ENCODE data around the gene DPT. TPM values are rescaled to one million over a fixed set of nuclear protein-coding genes. Genes with fewer than 3 reads are reported as not detected.

The DPT gene
- total RNA-seq, 3 donors from 2014 or later, result not detected

DNA sequence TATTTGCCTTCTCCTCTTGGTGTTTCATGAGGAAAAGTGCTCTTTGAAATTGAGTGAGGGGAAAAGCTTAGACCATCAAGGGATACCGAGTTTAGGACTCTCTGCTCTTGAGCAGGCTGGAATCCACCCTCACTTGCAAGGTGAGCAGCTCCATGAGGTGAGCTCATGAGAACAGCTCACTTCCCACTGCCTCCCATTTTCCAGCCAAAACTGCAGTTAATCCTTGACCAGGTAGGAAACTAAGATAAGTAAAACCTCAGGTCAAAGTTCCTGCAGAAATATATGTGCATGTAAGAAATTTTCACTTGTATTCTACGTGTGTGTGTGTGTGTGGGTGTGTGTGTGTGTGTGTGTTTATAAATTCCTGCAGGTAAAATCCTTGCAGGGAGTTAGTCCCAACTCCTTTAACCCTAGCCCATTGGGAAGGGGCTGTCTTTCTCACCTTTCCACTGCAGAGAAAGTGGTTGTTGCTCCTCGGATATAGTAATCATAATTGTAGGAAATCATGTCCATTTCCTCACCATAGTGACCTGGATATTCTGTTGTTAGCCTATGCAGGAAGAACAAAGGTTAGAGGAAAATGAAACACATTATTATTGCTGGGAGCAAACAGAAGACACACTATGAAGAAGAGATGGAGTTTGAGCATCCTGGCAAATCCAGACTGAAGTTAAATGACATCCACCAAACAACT is 28.3 kb downstream of the DPT start:
- no peak for DNase-seq
- H3K27me3 Mint-ChIP-seq (ENCODE audit: low read depth), result peaks cover 4% of the 10 kb centered on the region
- no peak overlapping the region for H3K4me3 Mint-ChIP-seq
- H3K9me3 Mint-ChIP-seq, result no peaks in the 10 kb centered on the region
- H3K36me3 Mint-ChIP-seq (ENCODE audit: insufficient read depth), result no peaks in the 10 kb centered on the region
- no peak for ATAC-seq
- no peaks in the 10 kb centered on the region for H3K4me1 Mint-ChIP-seq (ENCODE audit: low read depth)

DNA sequence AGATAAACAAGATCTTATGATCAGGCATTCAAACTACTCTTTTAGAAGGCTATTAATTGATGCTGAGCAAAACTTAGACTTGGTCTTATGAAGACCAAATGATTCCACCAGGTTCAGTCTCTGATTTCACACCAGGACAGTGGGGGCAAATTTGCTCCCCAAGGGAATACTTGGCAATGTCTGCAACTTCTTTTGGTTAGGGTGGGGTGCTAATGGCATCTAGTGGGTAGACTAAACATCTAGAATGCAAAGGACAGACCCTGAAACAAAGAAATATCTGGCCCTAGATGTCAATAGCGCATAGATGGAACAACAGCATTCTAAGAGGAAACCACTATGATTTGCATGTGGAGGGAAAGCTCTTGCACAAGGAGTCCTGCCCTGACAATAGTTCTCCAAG is 30.6 kb downstream of the DPT start:
- DNase-seq, result no peak
- Mint-ChIP-seq H3K9me3 (no peaks in the 10 kb centered on the region), H3K36me3 (ENCODE audit: insufficient read depth) (no peaks in the 10 kb centered on the region), H3K4me3 (no peak overlapping the region), H3K27me3 (ENCODE audit: low read depth) (peaks cover 2% of the 10 kb centered on the region), H3K4me1 (ENCODE audit: low read depth) (no peaks in the 10 kb centered on the region)
- ATAC-seq, result no peak

DNA sequence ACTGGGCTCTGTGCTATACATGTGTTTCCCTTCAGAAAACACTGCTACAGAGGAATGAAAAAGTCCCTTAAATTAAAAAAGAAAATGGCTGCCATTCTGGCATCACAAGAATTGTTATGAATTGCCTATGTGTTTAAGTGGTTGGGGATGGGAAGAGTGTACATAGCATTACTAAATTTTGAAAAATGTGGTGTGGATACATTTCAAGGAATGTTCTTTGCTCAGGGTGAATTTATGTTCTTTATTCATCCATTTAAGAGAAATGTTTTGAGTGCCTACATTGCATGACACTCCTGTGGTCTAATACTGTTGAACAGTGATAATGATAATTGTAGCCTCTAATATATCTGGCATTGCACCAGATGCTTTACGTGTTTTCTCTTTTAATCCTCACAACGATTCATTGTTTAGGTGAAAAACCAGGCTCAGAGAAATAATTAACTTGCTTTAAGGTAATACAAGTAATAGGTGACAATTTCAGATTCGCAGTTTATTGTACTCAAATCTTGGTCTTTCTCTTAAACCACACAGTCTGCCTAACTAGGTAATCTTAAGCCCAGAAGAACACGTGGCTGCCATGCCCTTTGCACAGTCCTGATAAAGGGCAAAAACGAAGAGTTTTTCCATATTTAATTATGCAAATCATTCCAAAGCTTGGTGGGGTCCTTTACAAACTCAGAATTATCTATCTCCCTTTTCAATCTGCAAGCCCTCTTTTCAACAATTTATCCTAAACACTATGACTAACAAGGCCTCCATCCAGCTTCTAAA is 31.5 kb downstream of the DPT start:
- Mint-ChIP-seq H3K4me3 (no peak overlapping the region), H3K9me3 (no peaks in the 10 kb centered on the region), H3K27me3 (ENCODE audit: low read depth) (no peaks in the 10 kb centered on the region), H3K4me1 (ENCODE audit: low read depth) (no peaks in the 10 kb centered on the region), H3K36me3 (ENCODE audit: insufficient read depth) (no peaks in the 10 kb centered on the region)
- no peak for DNase-seq
- no peak for ATAC-seq

DNA sequence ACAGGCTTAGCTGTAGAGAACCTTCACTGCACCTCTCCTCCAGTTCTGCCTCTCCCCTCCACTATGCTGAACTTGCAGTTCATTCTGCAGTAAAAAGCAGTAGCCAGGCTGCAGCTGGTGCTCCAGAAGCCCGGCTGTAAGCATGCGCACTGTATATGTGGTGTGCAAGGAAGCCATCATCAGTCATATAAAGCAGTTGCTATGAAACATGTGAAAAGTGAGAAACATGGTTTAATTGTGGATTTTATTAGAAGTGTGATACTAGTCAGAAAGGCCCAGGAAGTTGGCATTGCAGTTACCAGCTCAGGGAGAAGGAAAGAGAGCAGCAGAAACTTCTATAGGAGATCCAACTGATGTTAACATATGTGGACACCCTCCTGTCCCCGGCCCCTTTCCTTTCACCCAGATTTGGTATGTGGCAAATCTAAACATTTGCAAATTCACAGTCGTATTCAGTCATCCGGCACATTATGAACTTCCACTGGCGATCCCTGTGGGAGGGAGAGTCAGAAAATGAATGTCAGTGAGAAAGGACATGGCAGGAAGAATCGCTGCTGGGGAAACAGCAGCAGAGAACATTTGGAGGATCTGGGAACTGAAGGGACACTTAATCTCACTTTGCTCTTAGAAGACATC is 32.8 kb downstream of the DPT start:
- H3K9me3 Mint-ChIP-seq, result no peaks in the 10 kb centered on the region
- no peaks in the 10 kb centered on the region for H3K4me1 Mint-ChIP-seq (ENCODE audit: low read depth)
- no peaks in the 10 kb centered on the region for H3K36me3 Mint-ChIP-seq (ENCODE audit: insufficient read depth)
- DNase-seq (no peak), ATAC-seq (no peak)
- no peak overlapping the region for H3K4me3 Mint-ChIP-seq
- no peaks in the 10 kb centered on the region for H3K27me3 Mint-ChIP-seq (ENCODE audit: low read depth)

DNA sequence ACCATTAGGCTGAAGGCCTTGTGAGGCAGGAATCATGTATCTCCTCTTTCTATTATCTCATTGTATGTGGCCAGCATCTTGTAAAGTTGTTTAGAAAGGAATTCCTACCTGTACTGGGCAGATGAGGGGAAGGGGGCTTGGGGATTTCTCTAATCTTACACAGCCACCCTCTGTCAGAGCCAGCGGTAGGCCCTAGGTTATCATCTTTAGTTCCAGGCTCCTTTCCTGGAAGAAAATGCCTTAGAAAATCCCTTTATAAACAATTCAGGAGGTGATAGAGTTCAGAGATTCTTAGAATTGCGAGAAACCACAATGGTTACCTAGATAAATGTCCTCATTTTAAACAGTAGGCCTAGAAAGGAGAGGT is 35.2 kb downstream of the DPT start:
- DNase-seq, result no peak
- H3K36me3 Mint-ChIP-seq (ENCODE audit: insufficient read depth), result no peaks in the 10 kb centered on the region

DNA sequence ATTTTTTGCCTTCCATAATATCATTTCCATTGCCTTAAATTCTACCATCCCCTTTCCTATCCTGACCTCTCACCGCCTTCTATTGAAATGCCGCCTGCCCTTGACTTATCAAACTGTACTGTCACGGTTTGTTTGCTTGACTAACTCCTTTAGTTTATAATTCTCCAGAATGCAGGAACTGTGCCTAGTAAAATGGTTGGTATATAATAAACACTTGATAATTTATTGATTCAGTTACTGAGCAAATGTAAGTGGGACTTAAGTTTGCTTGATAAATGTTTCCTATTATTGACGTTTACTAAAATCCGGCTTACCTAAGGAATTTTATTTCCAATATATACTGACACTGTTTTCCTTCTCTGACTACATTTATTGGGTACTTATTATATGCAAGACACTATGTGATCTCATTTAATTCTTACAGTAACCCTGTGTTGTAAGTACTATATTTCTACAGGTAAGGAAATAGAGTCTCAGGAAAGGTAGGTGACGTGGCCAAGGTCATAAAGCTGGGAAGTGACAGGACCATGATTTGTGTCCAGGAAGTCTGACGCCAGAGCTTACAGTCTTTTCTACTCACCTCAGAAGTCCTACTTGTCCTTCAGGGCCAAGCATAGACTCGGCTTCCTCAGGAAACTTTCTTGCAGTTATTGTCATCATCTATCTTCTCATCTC is 35.7 kb downstream of the DPT start:
- DNase-seq, result no peak
- Mint-ChIP-seq H3K36me3 (ENCODE audit: insufficient read depth) (no peaks in the 10 kb centered on the region), H3K4me1 (ENCODE audit: low read depth) (no peaks in the 10 kb centered on the region), H3K4me3 (no peak overlapping the region), H3K9me3 (no peaks in the 10 kb centered on the region), H3K27me3 (ENCODE audit: low read depth) (peaks cover 2% of the 10 kb centered on the region)
- ATAC-seq, result no peak

More for the DNA sequence above, 35.2 kb downstream of the DPT start:
- Mint-ChIP-seq H3K4me3 (no peak overlapping the region), H3K9me3 (no peaks in the 10 kb centered on the region), H3K27me3 (ENCODE audit: low read depth) (peaks cover 2% of the 10 kb centered on the region), H3K4me1 (ENCODE audit: low read depth) (no peaks in the 10 kb centered on the region)
- no peak for ATAC-seq

DNA sequence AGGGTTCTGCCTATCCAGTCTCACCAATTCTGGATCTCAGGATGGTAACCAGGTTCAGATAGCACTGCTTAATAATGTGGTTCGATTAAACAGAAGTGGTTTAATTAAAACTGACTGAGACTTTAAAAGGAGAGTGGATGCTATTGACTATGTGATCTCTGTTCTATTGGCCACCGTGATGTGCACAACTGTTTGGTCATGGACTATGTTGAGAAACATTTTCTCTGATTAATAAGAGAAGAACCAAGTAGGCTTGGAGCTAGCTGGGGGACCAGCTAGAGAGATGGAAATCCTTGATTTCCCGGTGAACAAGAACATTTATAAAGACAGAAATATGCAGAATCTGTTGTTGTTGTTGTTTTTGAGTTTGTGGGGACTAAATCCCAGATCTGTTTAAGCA is 36.5 kb downstream of the DPT start:
- Mint-ChIP-seq H3K36me3 (ENCODE audit: insufficient read depth) (no peaks in the 10 kb centered on the region), H3K4me3 (no peak overlapping the region), H3K9me3 (no peaks in the 10 kb centered on the region), H3K27me3 (ENCODE audit: low read depth) (peaks cover 2% of the 10 kb centered on the region), H3K4me1 (ENCODE audit: low read depth) (no peaks in the 10 kb centered on the region)
- no peak for ATAC-seq
- no peak for DNase-seq

DNA sequence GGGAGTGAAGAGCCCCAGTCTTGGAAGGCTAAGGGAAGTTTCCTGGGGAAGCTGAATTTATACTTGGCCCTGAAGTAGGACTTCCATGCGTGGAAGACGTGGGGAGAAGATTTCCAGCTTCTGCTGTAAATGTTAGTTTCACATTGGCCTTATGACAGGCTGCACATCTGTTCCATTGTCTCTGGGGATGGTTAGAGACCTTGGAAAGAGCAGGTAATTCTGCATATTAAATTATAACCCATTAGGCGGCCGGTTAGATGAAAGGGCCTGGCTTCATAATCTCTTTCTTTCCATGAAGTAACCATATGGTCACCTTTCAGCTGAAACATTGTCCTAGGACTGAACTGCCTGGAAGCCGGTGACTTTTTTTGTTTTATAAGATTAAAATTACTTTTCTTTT is 37.5 kb downstream of the DPT start:
- H3K27me3 Mint-ChIP-seq (ENCODE audit: low read depth), result peaks cover 2% of the 10 kb centered on the region
- no peaks in the 10 kb centered on the region for H3K36me3 Mint-ChIP-seq (ENCODE audit: insufficient read depth)
- no peak overlapping the region for H3K4me3 Mint-ChIP-seq
- ATAC-seq (no peak), DNase-seq (no peak)
- no peaks in the 10 kb centered on the region for H3K4me1 Mint-ChIP-seq (ENCODE audit: low read depth)
- H3K9me3 Mint-ChIP-seq, result no peaks in the 10 kb centered on the region

DNA sequence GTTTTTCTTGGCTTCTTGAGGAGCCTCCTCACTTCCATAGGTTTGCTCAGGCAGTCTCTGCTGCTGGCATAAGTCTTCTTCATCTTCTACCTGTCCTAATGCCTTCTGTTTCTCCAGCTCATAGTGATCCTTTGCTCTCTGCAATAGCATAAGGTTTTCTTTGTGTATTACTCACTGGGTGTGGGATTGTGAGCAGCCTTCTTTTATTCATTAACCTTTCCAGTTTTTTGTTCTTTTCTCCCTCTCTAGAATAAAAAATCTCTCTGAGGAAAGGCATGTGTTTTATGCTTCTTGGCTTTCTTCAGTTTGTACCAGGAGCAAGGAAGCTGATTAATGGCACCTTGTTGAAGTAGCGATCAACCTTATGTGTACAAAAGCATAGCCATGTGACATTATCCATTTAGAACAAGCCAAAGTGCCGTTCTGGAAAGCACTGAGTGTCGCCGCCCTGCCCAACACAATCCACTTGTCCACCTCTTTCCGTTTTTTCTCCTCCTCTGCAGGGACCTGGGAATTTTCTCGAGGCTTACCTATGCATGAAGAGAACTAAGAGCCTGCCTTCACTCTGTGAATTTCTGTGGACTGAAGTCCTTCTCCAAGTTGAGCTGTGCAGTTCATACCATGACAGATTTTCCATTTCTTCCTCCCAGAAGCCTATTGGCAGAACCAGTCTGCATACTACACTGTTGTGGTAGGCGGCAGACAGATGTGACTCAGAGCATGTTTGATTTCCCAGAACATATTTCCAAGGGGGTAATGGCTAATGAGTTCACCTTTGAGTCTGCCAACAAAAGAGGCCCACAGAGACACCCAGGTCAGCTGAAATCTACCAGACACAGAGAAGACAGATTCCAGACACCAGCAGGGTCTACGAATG is 39.0 kb downstream of the DPT start:
- no peaks in the 10 kb centered on the region for H3K36me3 Mint-ChIP-seq (ENCODE audit: insufficient read depth)
- H3K4me3 Mint-ChIP-seq, result no peak overlapping the region
- DNase-seq (no peak), ATAC-seq (no peak)
- H3K9me3 Mint-ChIP-seq, result no peaks in the 10 kb centered on the region
- H3K4me1 Mint-ChIP-seq (ENCODE audit: low read depth), result no peaks in the 10 kb centered on the region
- peaks cover 2% of the 10 kb centered on the region for H3K27me3 Mint-ChIP-seq (ENCODE audit: low read depth)

DNA sequence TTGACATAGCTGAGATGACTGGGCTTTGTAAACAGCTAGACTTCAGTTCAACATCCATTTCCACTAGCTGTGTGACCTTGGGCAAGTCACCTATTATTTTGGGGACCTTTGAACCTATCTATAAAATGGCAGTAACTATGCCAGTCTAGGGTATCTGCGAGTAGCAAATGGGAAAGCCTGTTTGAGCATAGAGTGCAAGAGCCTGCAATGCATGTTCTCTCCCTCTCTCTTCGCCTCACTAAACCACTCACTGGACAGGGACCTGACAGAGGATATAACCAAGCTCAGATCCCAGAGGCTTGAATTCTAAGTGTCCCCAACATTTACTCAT is 39.7 kb downstream of the DPT start:
- no peaks in the 10 kb centered on the region for H3K4me1 Mint-ChIP-seq (ENCODE audit: low read depth)
- H3K36me3 Mint-ChIP-seq (ENCODE audit: insufficient read depth), result no peaks in the 10 kb centered on the region
- no peak overlapping the region for H3K4me3 Mint-ChIP-seq
- H3K9me3 Mint-ChIP-seq, result no peaks in the 10 kb centered on the region
- peaks cover 3% of the 10 kb centered on the region for H3K27me3 Mint-ChIP-seq (ENCODE audit: low read depth)
- ATAC-seq, result no peak
- no peak for DNase-seq

DNA sequence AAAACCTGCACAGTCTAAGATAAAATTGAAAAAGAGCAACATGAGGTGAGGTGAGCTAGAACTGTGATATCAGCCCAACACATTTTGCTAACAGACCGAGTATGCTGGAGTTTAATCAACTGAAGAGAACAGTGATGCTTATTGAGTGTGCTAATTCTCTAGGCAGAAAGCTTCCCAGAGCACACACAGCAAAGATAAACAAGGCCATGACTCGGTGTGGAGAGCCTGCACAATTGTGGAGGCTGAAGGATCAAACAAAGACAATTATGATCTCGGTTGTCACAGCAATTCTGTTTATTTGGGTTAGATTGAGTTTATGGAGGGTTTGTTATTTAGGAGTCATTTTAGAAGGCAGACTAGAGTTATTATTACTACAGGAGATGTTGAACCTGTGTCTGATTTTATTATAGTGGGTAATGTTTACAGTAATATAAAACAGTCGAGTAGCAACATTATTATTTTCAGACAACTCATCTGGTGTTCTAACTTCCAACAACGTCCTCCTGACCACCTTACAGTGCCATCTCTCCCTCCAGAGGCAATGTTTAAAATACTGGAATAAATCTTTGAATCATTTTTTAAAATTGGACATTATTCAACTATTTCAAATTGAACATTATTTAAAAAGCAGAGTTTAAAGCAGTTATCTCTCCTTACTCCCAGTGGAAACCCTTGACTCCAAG is 40.2 kb downstream of the DPT start:
- DNase-seq (no peak), ATAC-seq (no peak)
- Mint-ChIP-seq H3K36me3 (ENCODE audit: insufficient read depth) (no peaks in the 10 kb centered on the region), H3K9me3 (no peaks in the 10 kb centered on the region), H3K4me1 (ENCODE audit: low read depth) (no peaks in the 10 kb centered on the region), H3K4me3 (no peak overlapping the region), H3K27me3 (ENCODE audit: low read depth) (peaks cover 5% of the 10 kb centered on the region)

DNA sequence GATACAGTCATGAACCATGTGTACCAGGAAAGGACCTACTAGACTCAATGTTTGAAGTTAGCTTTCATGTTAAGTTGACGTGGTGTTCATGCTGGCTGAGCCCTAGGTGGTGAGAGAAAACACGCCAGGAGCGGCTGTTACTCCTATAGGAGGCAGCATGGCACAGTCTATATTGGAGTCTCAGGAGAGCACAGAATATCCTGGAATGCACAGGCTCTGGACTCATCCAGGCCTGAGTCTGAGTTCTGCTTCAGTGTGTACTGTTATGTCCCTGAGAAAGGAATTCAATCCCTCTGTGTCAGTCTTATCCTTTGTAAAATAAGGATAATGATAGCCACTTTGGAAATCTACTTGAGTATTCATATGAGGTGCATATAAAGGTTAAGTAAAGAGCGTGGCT is 41.2 kb downstream of the DPT start:
- H3K36me3 Mint-ChIP-seq (ENCODE audit: insufficient read depth), result no peaks in the 10 kb centered on the region
- H3K9me3 Mint-ChIP-seq, result no peaks in the 10 kb centered on the region
- no peaks in the 10 kb centered on the region for H3K4me1 Mint-ChIP-seq (ENCODE audit: low read depth)
- no peak for DNase-seq
- H3K27me3 Mint-ChIP-seq (ENCODE audit: low read depth), result peaks cover 9% of the 10 kb centered on the region
- ATAC-seq, result no peak
- H3K4me3 Mint-ChIP-seq, result no peak overlapping the region

DNA sequence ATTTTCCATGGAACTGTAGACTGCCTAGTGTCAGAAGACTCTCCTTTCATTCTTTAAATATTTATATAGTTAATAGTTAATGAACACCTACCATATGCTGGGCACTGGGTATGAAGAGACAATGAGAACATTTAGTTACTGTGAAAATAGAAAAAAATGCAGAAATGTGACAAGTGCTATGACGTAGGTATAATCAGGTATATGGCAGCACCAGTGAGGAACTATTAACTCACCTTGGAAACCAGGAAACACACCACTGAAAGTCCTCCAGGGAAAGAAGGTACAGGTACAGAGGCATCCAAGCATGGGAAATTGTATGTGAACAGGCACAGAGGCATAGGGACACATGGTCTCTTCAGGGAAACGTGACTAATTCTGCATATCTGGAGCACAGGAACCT is 42.3 kb downstream of the DPT start:
- Mint-ChIP-seq H3K9me3 (peaks cover 4% of the 10 kb centered on the region), H3K4me1 (ENCODE audit: low read depth) (no peaks in the 10 kb centered on the region), H3K36me3 (ENCODE audit: insufficient read depth) (no peaks in the 10 kb centered on the region), H3K4me3 (no peak overlapping the region), H3K27me3 (ENCODE audit: low read depth) (peaks cover 14% of the 10 kb centered on the region)
- DNase-seq (no peak), ATAC-seq (no peak)

Data from activated T-cell treated with anti-CD3 and anti-CD28 coated beads, Interleukin-2, amount 50 U/mL, for 4 hours (primary cell).